Fibroblast of the aortic adventitia (primary cell): ENCODE measurements around the gene TSHZ1. TPM values are rescaled to one million over a fixed set of nuclear protein-coding genes. Genes with fewer than 3 reads are reported as not detected.

Source experiments
- DNase-seq: peaks from one replicate; pipeline ENCODE4 v3.0.0-alpha.2; 2010; ENCODE audit warnings: low read depth
- H3K4me3 ChIP-seq: 2 replicates; pipeline ENCODE4 v1.5.1; 2011; ENCODE audit warnings: low read depth, mild to moderate bottlenecking, control low read depth, low read length, moderate library complexity
- total RNA-seq: library from RNA; depleted of rRNA; stranded (reverse); fragments of >200 nt; gene quantifications from 2 replicates; pipeline ENCODE4 v1.2.3, GENCODE V29; 2012; ENCODE audit warnings: low replicate concordance
- TF ChIP-seq, protein P1 (sequence below): IDR thresholded peaks from 2 replicates; pipeline ENCODE4 v1.5.1; 2011; ENCODE audit warnings: mild to moderate bottlenecking, low read length, control low read depth, inconsistent platforms; ENCODE audit not compliant: insufficient read depth

Gene TSHZ1
- total RNA-seq, 1 donor: 7.9 TPM

DNA sequence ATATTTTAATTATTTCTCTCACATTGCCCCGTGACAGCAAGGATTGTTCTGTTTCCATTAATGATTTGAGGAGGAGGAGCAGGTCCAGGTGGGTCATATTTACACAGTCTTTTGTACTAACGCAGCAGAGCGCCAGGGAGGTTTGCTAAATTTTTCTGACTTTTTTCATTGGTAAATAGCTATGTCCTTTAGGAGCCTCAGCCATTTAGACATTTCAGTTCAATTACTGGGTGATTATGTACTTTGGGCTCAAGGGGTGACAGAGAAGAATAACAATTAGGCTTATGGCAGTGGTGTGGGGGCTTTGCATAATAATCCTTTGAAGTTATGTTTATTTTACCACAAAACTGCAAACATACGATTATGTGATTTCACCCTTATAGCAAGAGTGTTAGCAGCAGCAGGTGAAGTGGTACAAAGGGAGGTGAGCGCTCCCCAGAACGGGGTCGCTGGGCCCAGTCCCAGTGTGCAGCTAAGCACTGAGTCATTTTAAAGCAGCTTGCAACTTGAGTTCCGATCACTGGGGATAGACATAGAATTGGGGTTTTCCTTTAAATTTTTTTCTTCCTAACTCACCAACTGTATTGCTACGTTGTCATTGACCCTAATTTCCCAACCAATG, 80.3 kb downstream of the TSHZ1 start:
- H3K4me3 ChIP-seq: no peak overlapping the region
- TF ChIP-seq, protein P1, sequence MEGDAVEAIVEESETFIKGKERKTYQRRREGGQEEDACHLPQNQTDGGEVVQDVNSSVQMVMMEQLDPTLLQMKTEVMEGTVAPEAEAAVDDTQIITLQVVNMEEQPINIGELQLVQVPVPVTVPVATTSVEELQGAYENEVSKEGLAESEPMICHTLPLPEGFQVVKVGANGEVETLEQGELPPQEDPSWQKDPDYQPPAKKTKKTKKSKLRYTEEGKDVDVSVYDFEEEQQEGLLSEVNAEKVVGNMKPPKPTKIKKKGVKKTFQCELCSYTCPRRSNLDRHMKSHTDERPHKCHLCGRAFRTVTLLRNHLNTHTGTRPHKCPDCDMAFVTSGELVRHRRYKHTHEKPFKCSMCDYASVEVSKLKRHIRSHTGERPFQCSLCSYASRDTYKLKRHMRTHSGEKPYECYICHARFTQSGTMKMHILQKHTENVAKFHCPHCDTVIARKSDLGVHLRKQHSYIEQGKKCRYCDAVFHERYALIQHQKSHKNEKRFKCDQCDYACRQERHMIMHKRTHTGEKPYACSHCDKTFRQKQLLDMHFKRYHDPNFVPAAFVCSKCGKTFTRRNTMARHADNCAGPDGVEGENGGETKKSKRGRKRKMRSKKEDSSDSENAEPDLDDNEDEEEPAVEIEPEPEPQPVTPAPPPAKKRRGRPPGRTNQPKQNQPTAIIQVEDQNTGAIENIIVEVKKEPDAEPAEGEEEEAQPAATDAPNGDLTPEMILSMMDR: no peak
- no peak for DNase-seq

DNA sequence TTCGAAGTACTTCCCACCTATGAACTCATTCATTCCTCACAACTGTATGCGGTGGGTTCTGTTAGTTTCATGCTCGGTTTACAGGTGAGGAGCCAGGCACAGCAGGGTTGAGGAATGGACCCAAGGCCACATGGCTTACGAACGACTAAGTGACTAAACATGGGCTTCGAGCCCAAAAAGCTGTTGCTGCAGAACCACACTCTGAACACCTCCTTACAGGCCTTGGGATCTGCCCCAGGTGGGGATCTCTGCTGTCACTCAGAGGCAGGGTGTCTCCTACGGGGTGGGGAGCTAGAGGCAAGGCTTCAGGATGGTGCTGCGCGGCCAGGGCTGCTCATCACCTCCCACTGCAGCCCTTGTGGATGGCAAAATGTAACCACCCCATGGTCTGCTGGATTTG, 80.9 kb downstream of the TSHZ1 start:
- TF ChIP-seq, protein P1: no peak
- H3K4me3 ChIP-seq: no peak overlapping the region
- DNase-seq: no peak

DNA sequence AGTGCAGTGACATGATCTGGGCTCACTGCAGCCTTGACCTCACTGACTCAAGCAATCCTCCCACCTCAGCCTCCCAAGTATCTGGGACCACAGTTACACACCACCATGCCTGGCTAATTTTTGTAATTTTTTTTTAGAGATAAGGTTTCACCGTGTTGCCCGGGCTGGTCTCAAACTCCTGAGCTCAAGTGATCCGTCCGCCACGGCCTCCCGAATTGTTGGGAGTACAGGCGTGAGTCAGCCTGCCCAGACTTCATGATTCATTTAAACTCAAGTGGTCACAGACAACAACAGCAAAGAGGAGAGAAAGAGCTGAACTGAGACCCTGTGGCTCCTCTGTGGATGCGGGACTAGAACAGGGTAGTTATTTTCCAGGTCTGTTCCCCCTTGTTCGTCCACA, 83.0 kb downstream of the TSHZ1 start:
- no peak overlapping the region for H3K4me3 ChIP-seq
- DNase-seq: no peak
- TF ChIP-seq, protein P1: no peak

DNA sequence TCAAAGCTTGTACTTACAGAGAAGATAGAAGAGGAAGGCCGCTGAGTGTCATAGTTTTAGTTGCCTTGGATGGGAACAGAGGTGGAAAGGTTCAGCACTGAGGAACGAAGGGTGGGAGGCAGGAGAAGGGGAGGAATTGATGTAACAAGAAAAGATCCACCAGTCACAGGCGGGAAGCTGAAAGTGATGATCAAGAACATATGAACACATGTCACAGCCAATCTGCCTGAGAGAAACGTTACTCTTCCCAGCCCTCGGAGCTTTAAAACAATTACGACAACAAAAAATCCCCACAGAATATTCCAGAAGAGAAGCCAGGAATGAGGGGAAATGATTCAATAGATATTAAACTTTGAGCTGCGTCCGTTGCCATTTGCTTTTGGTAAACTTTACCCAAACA, 87.1 kb downstream of the TSHZ1 start:
- DNase-seq: peak; percentile 2
- TF ChIP-seq, protein P1: no peak
- no peak overlapping the region for H3K4me3 ChIP-seq

DNA sequence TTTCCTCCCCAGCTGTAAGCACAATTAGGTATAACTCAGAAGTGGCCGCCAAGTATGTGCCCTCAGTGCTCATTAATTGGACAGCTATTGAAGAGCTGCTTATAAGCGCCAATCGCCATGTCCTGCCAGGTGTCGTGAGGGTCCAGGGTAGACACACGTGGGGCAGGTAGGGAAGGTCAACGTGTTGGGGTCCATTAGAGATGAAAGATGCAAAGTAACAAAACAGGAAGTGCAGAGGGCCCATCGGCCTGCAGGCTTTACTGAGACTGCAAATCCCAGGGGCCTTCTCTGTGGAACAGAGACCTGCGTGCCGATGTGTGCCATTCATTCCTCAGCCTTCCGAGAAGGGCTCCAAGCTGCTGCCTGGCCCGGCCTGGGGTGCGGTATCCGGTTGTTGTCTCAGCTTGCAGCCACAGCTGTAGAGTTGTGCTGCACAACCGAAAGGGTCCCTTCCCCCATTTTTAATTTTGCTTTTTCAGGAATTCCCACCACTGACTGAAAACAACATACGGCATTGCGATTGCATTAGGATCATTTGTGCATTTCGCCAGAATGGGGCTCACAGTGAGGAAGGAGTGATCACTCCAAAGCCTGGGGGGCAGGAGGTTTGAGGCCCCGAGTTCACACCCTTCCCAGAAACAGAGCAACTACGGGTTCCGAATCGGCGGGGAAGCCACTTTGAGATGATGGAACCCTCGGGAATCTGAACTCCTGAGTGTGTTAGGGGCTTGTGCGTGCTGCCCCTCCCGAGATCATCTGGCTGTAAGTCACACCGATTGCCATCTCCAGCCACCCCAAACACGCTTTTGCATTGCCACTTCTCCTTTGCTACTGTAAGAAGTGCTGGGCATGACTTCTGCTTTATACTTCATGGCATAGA, 94.3 kb downstream of the TSHZ1 start:
- DNase-seq: no peak
- no peak overlapping the region for H3K4me3 ChIP-seq
- TF ChIP-seq, protein P1: no peak

DNA sequence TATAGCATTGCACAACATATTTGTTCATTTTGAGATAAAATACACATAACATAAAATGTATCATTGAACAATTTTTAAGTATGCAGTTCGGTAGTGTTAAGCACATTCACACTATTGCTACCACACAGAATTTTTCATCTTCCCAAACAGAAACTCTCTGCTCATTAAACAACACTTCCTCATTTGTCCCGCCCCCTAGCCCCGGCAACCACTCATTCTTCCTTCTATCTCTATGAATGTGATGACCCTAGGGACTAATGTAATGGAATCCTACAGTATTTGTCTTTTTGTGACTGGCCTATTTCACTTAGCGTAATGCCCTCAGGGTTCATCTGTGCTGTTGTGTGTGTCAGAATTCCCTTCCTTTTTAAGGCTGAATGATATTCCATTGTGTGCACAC, 95.4 kb downstream of the TSHZ1 start:
- no peak overlapping the region for H3K4me3 ChIP-seq
- DNase-seq: no peak
- TF ChIP-seq, protein P1: no peak

DNA sequence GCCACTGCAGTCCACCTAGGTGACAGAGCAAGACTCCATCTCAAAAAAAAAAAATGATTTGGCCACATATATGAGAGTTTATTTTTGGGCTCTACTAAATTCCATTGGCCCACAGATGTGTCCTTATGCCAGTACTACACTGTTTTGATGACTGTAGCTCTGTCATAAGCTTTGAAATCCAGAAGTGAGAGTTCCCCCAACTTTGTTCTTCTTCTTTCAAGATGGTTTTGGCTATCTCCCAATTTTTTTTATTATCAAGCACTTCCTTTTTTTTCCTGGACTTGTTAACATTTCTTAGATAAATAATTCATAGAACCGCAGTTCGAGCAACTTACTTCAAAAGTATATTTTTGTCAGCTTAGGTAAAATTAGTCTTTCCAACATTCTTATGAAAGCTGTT, 96.9 kb downstream of the TSHZ1 start:
- no peak overlapping the region for H3K4me3 ChIP-seq
- TF ChIP-seq, protein P1: no peak
- DNase-seq: no peak
